ENCODE data around the gene CFAP52. TPM values are rescaled to one million over a fixed set of nuclear protein-coding genes. Genes with fewer than 3 reads are reported as not detected.

CFAP52 gene
- total and polyA plus RNA-seq, 8 donors: not detected

DNA sequence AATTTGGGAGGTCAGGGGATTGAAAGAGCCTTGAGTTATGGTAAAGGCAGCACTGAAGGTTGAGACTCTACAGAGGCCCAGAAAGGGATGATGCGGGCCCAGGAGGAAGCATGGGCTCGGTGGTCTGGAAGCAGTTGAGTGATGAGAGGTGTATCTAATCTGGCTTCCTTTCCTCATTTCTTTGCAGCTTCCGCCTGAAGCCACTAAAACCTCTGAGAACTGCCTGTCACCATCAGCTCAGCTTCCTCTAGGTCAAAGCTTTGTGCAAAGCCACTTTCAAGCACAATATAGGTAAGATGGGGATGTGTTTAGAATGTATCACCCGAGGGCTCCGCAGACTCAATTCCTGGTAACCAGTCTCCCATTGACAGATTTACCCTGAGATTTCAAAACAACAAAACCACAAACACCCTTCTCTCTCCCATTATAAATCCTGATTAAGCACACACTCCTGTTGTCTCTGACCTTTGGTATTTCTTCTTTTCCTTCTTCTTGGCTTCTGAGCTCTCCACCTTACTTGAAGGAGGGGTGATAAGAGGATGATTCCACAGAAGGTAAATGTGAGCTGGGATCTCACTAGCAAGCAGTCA lies 90.1 kb downstream of the CFAP52 start:
- Histone ChIP-seq H3K27me3 (no peaks in the 10 kb centered on the region), H3K4me1 (no peaks in the 10 kb centered on the region), H3K4me3 (no peak overlapping the region), H3K36me3 (no peaks in the 10 kb centered on the region), H3K9me3 (no peaks in the 10 kb centered on the region), H3K27ac (no peak overlapping the region)
- intact Hi-C loops (cut with DNase I): no loop called here
- WGBS, 2 donors: 84 to 92% methylated on average over 5 of the region's 5 CpGs
- DNase-seq (no peak), ATAC-seq (no peak), FAIRE-seq (no peak)
- TF ChIP-seq, protein P1, sequence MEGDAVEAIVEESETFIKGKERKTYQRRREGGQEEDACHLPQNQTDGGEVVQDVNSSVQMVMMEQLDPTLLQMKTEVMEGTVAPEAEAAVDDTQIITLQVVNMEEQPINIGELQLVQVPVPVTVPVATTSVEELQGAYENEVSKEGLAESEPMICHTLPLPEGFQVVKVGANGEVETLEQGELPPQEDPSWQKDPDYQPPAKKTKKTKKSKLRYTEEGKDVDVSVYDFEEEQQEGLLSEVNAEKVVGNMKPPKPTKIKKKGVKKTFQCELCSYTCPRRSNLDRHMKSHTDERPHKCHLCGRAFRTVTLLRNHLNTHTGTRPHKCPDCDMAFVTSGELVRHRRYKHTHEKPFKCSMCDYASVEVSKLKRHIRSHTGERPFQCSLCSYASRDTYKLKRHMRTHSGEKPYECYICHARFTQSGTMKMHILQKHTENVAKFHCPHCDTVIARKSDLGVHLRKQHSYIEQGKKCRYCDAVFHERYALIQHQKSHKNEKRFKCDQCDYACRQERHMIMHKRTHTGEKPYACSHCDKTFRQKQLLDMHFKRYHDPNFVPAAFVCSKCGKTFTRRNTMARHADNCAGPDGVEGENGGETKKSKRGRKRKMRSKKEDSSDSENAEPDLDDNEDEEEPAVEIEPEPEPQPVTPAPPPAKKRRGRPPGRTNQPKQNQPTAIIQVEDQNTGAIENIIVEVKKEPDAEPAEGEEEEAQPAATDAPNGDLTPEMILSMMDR (IDR thresholded peaks at IDR 0.05): no peak

GRCh38 chr17:9668517-9668916 lies 92.1 kb downstream of the CFAP52 start:
- H3K4me3 ChIP-seq: no peak overlapping the region
- no peaks in the 10 kb centered on the region for H3K27me3 ChIP-seq
- DNase-seq (no peak), FAIRE-seq (no peak), ATAC-seq (no peak)
- intact Hi-C loops (cut with DNase I): no loop called here
- TF ChIP-seq, protein P1 (IDR thresholded peaks at IDR 0.05): no peak
- no peaks in the 10 kb centered on the region for H3K9me3 ChIP-seq
- H3K36me3 ChIP-seq: no peaks in the 10 kb centered on the region
- WGBS, 2 donors: 92% methylated on average over 6 of the region's 6 CpGs
- H3K4me1 ChIP-seq: no peaks in the 10 kb centered on the region
- H3K27ac ChIP-seq: no peak overlapping the region

DNA sequence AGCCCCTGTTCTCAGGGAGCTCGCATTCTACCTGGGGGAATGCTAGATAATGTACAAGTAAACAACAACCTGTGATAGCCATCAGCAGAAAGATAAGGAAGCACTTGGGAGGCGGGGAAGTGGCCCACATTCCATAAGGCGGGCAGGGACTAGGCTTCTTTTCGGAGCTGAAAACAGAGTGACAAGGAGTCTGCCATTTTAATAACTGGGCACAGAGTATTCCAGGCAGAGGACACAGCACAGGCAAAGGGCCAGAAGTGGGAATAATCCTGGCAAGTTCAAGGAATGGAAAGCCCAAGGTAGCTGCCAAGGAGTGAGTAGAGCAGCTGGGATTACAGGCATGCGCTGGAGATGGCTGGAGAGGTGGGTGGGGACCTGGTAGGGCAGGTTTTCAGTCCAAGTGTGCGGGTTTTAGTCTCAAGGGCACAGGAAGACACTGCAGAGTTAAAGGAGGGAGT lies 93.1 kb downstream of the CFAP52 start:
- Histone ChIP-seq H3K4me3 (no peak overlapping the region), H3K27ac (no peak overlapping the region), H3K27me3 (no peaks in the 10 kb centered on the region), H3K36me3 (no peaks in the 10 kb centered on the region), H3K9me3 (no peaks in the 10 kb centered on the region), H3K4me1 (no peaks in the 10 kb centered on the region)
- no peak for DNase-seq
- no peak for FAIRE-seq
- ATAC-seq: peak in 1 of 4 donors; percentile 47
- TF ChIP-seq, protein P1 (IDR thresholded peaks at IDR 0.05): no peak
- intact Hi-C loops (cut with DNase I): loop anchor here in 1 of 3 donors (10.0 kb wide), 1 partner anchor 85 kb away; no protein-coding TSS in a partner anchor
- WGBS, 2 donors: 66 to 70% methylated on average over 6 of the region's 6 CpGs

- Histone ChIP-seq H3K4me1 (no peaks in the 10 kb centered on the region), H3K9me3 (no peaks in the 10 kb centered on the region), H3K4me3 (no peak overlapping the region), H3K27ac (no peak overlapping the region), H3K27me3 (no peaks in the 10 kb centered on the region), H3K36me3 (no peaks in the 10 kb centered on the region)
- ATAC-seq (no peak), FAIRE-seq (no peak), DNase-seq (no peak)
- intact Hi-C loops (cut with DNase I): loop anchor here in 1 of 3 donors (10.0 kb wide), 1 partner anchor 86 kb away; no protein-coding TSS in a partner anchor
- 82 to 91% methylated on average over 8 of the region's 8 CpGs for WGBS, 2 donors
- TF ChIP-seq, protein P1 (IDR thresholded peaks at IDR 0.05): no peak
Measured at GRCh38 chr17:9670596-9670995, 94.2 kb downstream of the CFAP52 start.

DNA sequence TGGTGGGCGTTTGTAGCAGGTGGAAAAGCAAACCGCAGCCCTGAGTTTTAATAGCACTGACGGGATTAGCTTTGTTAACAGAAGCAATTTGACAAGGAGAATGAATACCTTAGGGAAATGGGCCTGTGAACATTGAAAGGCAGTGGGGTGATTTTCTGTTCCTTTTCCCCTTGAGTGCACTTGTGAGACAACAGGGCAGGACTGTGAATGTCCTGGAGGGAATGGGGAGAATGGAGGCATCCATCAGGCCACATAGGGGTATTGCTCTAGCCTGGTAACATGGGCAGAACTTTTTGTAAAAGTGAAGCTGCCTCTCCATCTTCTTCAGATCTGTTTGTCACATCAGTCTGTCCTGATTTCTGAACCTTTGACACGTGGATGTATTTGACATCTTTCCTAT lies 95.1 kb downstream of the CFAP52 start:
- ATAC-seq (no peak), FAIRE-seq (no peak), DNase-seq (no peak)
- Histone ChIP-seq H3K36me3 (no peaks in the 10 kb centered on the region), H3K4me1 (no peaks in the 10 kb centered on the region), H3K27ac (no peak overlapping the region), H3K9me3 (no peaks in the 10 kb centered on the region), H3K27me3 (no peaks in the 10 kb centered on the region), H3K4me3 (no peak overlapping the region)
- intact Hi-C loops (cut with DNase I): loop anchor here in 1 of 3 donors (10.0 kb wide), 1 partner anchor 87 kb away; no protein-coding TSS in a partner anchor
- TF ChIP-seq, protein P1 (IDR thresholded peaks at IDR 0.05): no peak
- 76 to 78% methylated on average over 4 of the region's 4 CpGs for WGBS, 2 donors
